ENCODE data around the gene BAHCC1. TPM values are rescaled to one million over a fixed set of nuclear protein-coding genes. Genes with fewer than 3 reads are reported as not detected.
A peak's percentile ranks its signal among the peaks of the same experiment; 100 is the strongest.

BAHCC1 gene
- total and polyA plus RNA-seq, 2 of the 4 experiments (the other 2 are of a cell fraction): 0.36 to 7.8 TPM

GRCh38 chr17:81392909-81393654 is 2.2 kb upstream of the BAHCC1 start (continued):
- TF ChIP-seq RAD21 (IDR thresholded peaks at IDR 0.05; ENCODE audit: low read length): no peak

GRCh38 chr17:81393684-81394376 is 1.4 kb upstream of the BAHCC1 start:
- peak overlapping the region; percentile 47 for H3K4me3 ChIP-seq (ENCODE audit: insufficient read depth, low read depth, low read length)
- no peak overlapping the region for H4K8ac ChIP-seq (ENCODE audit: low read depth in 2 of 2, low read length in 2 of 2)
- H4K5ac ChIP-seq (ENCODE audit: low read depth, low read length): no peak overlapping the region
- H3K9me1 ChIP-seq (ENCODE audit: insufficient read depth, low read length): peaks cover 3% of the 10 kb centered on the region; the same call in 1 of the 2 replicates
- H3K14ac ChIP-seq (replicated peaks; ENCODE audit: low read depth, low read length): no peak overlapping the region
- DNase-seq (peak; percentile 99), ATAC-seq (ENCODE audit: low read depth) (peak; percentile 52)
- no TSS peak for BruUV-seq (replicated peaks)
- H2BK20ac ChIP-seq (ENCODE audit: low read depth, low read length): no peak overlapping the region
- H2BK120ac ChIP-seq (ENCODE audit: low read depth, low read length): no peak overlapping the region
- no peaks in the 10 kb centered on the region for H3K27me3 ChIP-seq (ENCODE audit: control insufficient read depth, insufficient read depth, low read length)
- dilution Hi-C loops (cut with HindIII; ENCODE audit: low sequenced_read_pairs, unreplicated experiment) (no loop called here), in situ Hi-C loops (cut with MboI; ENCODE audit: low sequenced_read_pairs) (no loop called here), intact Hi-C loops (cut with micrococcal nuclease) (loop anchor here (1.0 to 2.0 kb wide), 4 partner anchors 48 to 139 kb away; partner anchors contain the start of gene SLC38A10)
- H2AK9ac ChIP-seq (replicated peaks; ENCODE audit: low read depth, low read length, poor library complexity): peak overlapping the region; percentile 3
- H3K27ac ChIP-seq (ENCODE audit: insufficient read depth, low read length): peak overlapping the region; percentile 96; the same call in 1 of the 2 replicates
- no peak overlapping the region for H4K91ac ChIP-seq (ENCODE audit: insufficient read depth, low read depth, low read length)
- peak overlapping the region; percentile 28; the same call in 1 of the 2 replicates for H3K23ac ChIP-seq (ENCODE audit: low read depth, low read length)
- ChIA-PET POLR2A (ENCODE audit: unreplicated experiment) (interaction anchor here (1.6 kb wide), 1 partner anchor 91 kb away, joined by 3 read pairs; no protein-coding TSS in a partner anchor), CTCF (no interaction called here)
- no peak overlapping the region for H3K4ac ChIP-seq (ENCODE audit: low read depth, low read length)
- H3K4me1 ChIP-seq (ENCODE audit: control insufficient read depth, insufficient read depth, low read length): peaks cover 21% of the 10 kb centered on the region
- H4K20me1 ChIP-seq (ENCODE audit: insufficient read depth, low read length): peaks cover 15% of the 10 kb centered on the region
- peak overlapping the region; percentile 10; the same call in 1 of the 2 replicates for H3K56ac ChIP-seq (ENCODE audit: extremely low read depth, insufficient read depth, low read length)
- H2AK5ac ChIP-seq (ENCODE audit: low read depth, low read length): no peak overlapping the region
- H3K79me1 ChIP-seq (ENCODE audit: low read depth in 1 of 2, low read length in 2 of 2): peaks cover 14 to 42% of the 10 kb centered on the region in 2 experiments
- no peaks in the 10 kb centered on the region for H3K9me3 ChIP-seq (ENCODE audit: control insufficient read depth, insufficient read depth, low read length)
- H2BK5ac ChIP-seq (ENCODE audit: low read depth, low read length, poor library complexity, severe bottlenecking): peak overlapping the region; percentile 64
- H3K36me3 ChIP-seq (ENCODE audit: control insufficient read depth, insufficient read depth, low read length): 0 out of 2 replicates have a peak, but pooled peaks cover 1% of the 10 kb centered on the region
- H3K9ac ChIP-seq (ENCODE audit: low read depth, low read length): no peak overlapping the region; the same call in 1 of the 2 replicates
- WGBS, 2 experiments (ENCODE audit: extremely low coverage in 2 of 2, insufficient read length in 1 of 2): 0% methylated on average over 18 of the region's 63 CpGs; no CpG with 5 or more reads in 1 of the 2 experiments
- H2BK15ac ChIP-seq (ENCODE audit: low read depth, low read length): no peak overlapping the region
- peak overlapping the region; percentile 50; the same call in 1 of the 2 replicates for H3K4me2 ChIP-seq (ENCODE audit: low read depth, low read length)
- no peak overlapping the region for H3K18ac ChIP-seq (ENCODE audit: low read depth, low read length)
- H2AFZ ChIP-seq (replicated peaks; ENCODE audit: low read length, poor library complexity): peak overlapping the region; percentile 57
- TF ChIP-seq USF2 (IDR thresholded peaks at IDR 0.05; ENCODE audit: low read depth, low read length) (no peak), CTCF (conservative IDR thresholded peaks at IDR 0.05; ENCODE audit: low read depth, low read length) (peak; percentile 22; the same call in 1 of the 2 replicates), FOS (IDR thresholded peaks at IDR 0.05; ENCODE audit: low read depth, low read length) (no peak), RAD21 (IDR thresholded peaks at IDR 0.05; ENCODE audit: low read length) (peak; percentile 24), MAZ (IDR thresholded peaks at IDR 0.05; ENCODE audit: borderline replicate concordance, low read depth, low read length) (peak; percentile 61; the same call in 1 of the 2 replicates), MXI1 (IDR thresholded peaks at IDR 0.05; ENCODE audit: borderline replicate concordance, low read depth, low read length) (peak; percentile 79; the same call in 1 of the 2 replicates), CHD1 (IDR thresholded peaks at IDR 0.05; ENCODE audit: low read depth, low read length) (no peak; the same call in 1 of the 2 replicates), RFX5 (IDR thresholded peaks at IDR 0.05; ENCODE audit: low read depth, low read length) (no peak), CEBPB (IDR thresholded peaks at IDR 0.05; ENCODE audit: low read depth, low read length) (no peak), RCOR1 (IDR thresholded peaks at IDR 0.05; ENCODE audit: insufficient replicate concordance, low read length) (no peak)
